MM.1S (cell line): ENCODE measurements around the gene LIN28B.

ENCODE experiments used
- DNase-seq: peaks from one replicate; pipeline ENCODE4 v3.0.0-alpha.2; 2015
- H2AFZ ChIP-seq: fragments of 300-600 bp; sonication (generic); 2 replicates; pipeline ENCODE4 v1.6.0; 2016; ENCODE audit warnings: antibody characterized with exemption, low read length
- H3F3A ChIP-seq: fragments of 300-600 bp; sonication (generic); 2 replicates; pipeline ENCODE4 v1.6.1; 2016; ENCODE audit warnings: mild to moderate bottlenecking, antibody characterized with exemption, low read length, moderate library complexity, mixed read lengths; ENCODE audit not compliant: insufficient read depth
- H3K27ac ChIP-seq: fragments of 300-600 bp; sonication (generic); 2 replicates; pipeline ENCODE4 v1.5.1; 2016; ENCODE audit warnings: mild to moderate bottlenecking, low read length
- H3K27me3 ChIP-seq: fragments of 300-600 bp; sonication (generic); replicated peaks from 2 replicates; pipeline ENCODE4 v1.6.0; 2016; ENCODE audit warnings: low read length; ENCODE audit not compliant: insufficient read depth
- H3K36me3 ChIP-seq: fragments of 300-600 bp; sonication (generic); replicated peaks from 2 replicates; pipeline ENCODE4 v1.6.1; 2016; ENCODE audit warnings: mild to moderate bottlenecking, low read length, mixed read lengths; ENCODE audit not compliant: insufficient read depth
- H3K4me1 ChIP-seq: fragments of 300-600 bp; sonication (generic); 2 replicates; pipeline ENCODE4 v1.6.1; 2016; ENCODE audit warnings: low read length, mixed read lengths
- H3K4me2 ChIP-seq: fragments of 300-600 bp; sonication (generic); 2 replicates; pipeline ENCODE4 v1.6.0; 2016; ENCODE audit warnings: low read depth, low read length
- H3K4me3 ChIP-seq: fragments of 300-600 bp; sonication (generic); 2 replicates; pipeline ENCODE4 v1.5.1; 2016; ENCODE audit warnings: low read length, mixed read lengths
- H3K79me2 ChIP-seq: fragments of 300-600 bp; sonication (generic); 2 replicates; pipeline ENCODE4 v1.6.1; 2016; ENCODE audit warnings: mixed run types, low read length, mixed read lengths
- H3K9ac ChIP-seq: fragments of 300-600 bp; sonication (generic); 2 replicates; pipeline ENCODE4 v1.6.1; 2016; ENCODE audit warnings: low read length, mixed read lengths
- H3K9me2 ChIP-seq: fragments of 300-600 bp; sonication (generic); replicated peaks from 2 replicates; pipeline ENCODE4 v1.6.1; 2016; ENCODE audit warnings: mild to moderate bottlenecking, low read length, mixed read lengths; ENCODE audit not compliant: insufficient read depth
- H3K9me3 ChIP-seq: fragments of 300-600 bp; sonication (generic); replicated peaks from 2 replicates; pipeline ENCODE4 v1.6.1; 2016; ENCODE audit warnings: mild to moderate bottlenecking, low read length, mixed read lengths; ENCODE audit not compliant: insufficient read depth
- H4K20me1 ChIP-seq: fragments of 300-600 bp; sonication (generic); 2 replicates; pipeline ENCODE4 v1.6.1; 2016; ENCODE audit warnings: mild to moderate bottlenecking, low read length, moderate library complexity, mixed read lengths; ENCODE audit not compliant: insufficient read depth
- CTCF ChIP-seq: fragments of 300-600 bp; sonication (generic); IDR thresholded peaks from 2 replicates; pipeline ENCODE4 v1.5.1; 2016; ENCODE audit warnings: antibody characterized with exemption, low read length, mixed read lengths
- EZH2 ChIP-seq: fragments of 300-600 bp; sonication (generic); optimal IDR thresholded peaks from 2 replicates; pipeline ENCODE3; 2017; ENCODE audit warnings: low read depth, mild to moderate bottlenecking, antibody characterized with exemption, low read length, mixed read lengths
- EZH2phosphoT487 ChIP-seq: fragments of 300-600 bp; sonication (generic); IDR thresholded peaks from 2 replicates; pipeline ENCODE4 v1.6.1; 2018; ENCODE audit warnings: antibody characterized with exemption, low read length

LIN28B gene

GRCh38 chr6:105043979-105044378, 87.1 kb downstream of the LIN28B start:
- no peak for TF ChIP-seq CTCF
- TF ChIP-seq EZH2, result no peak
- no peak for TF ChIP-seq EZH2phosphoT487
- no peaks in the 10 kb centered on the region for H3K79me2 ChIP-seq
- no peaks in the 10 kb centered on the region for H3K27me3 ChIP-seq
- no peak overlapping the region for H3K4me2 ChIP-seq
- no peaks in the 10 kb centered on the region for H3K9me3 ChIP-seq
- no peaks in the 10 kb centered on the region for H3F3A ChIP-seq
- no peaks in the 10 kb centered on the region for H4K20me1 ChIP-seq
- no peaks in the 10 kb centered on the region for H3K9me2 ChIP-seq
- no peaks in the 10 kb centered on the region for H3K4me1 ChIP-seq
- no peak overlapping the region for H3K9ac ChIP-seq
- no peak overlapping the region for H3K4me3 ChIP-seq
- H3K27ac ChIP-seq, result no peak overlapping the region
- H3K36me3 ChIP-seq, result no peaks in the 10 kb centered on the region
- no peak overlapping the region for H2AFZ ChIP-seq
- no peak for DNase-seq

- no peak for DNase-seq
- no peaks in the 10 kb centered on the region for H3K4me1 ChIP-seq
- H3F3A ChIP-seq, result no peaks in the 10 kb centered on the region
- no peak overlapping the region for H3K4me2 ChIP-seq
- H3K36me3 ChIP-seq, result no peaks in the 10 kb centered on the region
- no peak overlapping the region for H3K9ac ChIP-seq
- no peaks in the 10 kb centered on the region for H3K9me2 ChIP-seq
- H4K20me1 ChIP-seq, result no peaks in the 10 kb centered on the region
- H3K79me2 ChIP-seq, result no peaks in the 10 kb centered on the region
- no peak for TF ChIP-seq EZH2
- no peak for TF ChIP-seq CTCF
- TF ChIP-seq EZH2phosphoT487, result no peak
- H3K9me3 ChIP-seq, result no peaks in the 10 kb centered on the region
- H3K4me3 ChIP-seq, result no peak overlapping the region
- H2AFZ ChIP-seq, result no peak overlapping the region
- H3K27me3 ChIP-seq, result no peaks in the 10 kb centered on the region
- no peak overlapping the region for H3K27ac ChIP-seq
These were observed 88.6 kb downstream of the LIN28B start for GRCh38 chr6:105045526-105045925.

GRCh38 chr6:105051941-105052471, 95.1 kb downstream of the LIN28B start:
- Histone ChIP-seq H3K4me3 (no peak overlapping the region), H3K9me3 (no peaks in the 10 kb centered on the region), H3K27ac (no peak overlapping the region), H3K9me2 (no peaks in the 10 kb centered on the region), H3K4me1 (no peaks in the 10 kb centered on the region), H3K79me2 (no peaks in the 10 kb centered on the region), H2AFZ (no peak overlapping the region), H4K20me1 (no peaks in the 10 kb centered on the region), H3F3A (no peaks in the 10 kb centered on the region), H3K9ac (no peak overlapping the region), H3K4me2 (no peak overlapping the region), H3K27me3 (no peaks in the 10 kb centered on the region), H3K36me3 (no peaks in the 10 kb centered on the region)
- TF ChIP-seq EZH2, result no peak
- no peak for TF ChIP-seq CTCF
- no peak for TF ChIP-seq EZH2phosphoT487
- no peak for DNase-seq
